Measurements from ENCODE around the gene SH3RF3.

The SH3RF3 gene

DNA sequence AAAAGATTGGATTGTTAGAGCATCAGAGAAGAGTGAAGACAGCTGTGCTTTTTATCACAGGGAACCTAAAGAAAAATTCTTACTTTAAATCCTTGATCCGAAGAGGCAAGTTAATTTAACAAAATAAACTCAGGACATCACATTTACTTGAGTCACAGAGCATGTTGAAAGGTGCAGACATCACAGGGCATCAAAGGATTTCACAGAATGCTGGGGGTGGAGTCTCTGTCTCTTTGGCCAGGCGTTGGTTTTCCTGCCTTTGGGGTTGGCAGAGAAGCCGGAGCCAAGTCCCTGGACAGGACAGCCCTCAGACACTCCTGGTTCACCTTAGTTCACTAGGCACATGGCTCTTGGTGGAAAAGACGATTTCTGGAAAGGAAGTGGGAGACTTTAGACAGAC, 56.3 kb downstream of the SH3RF3 start:
- DNase-seq = no peak

- DNase-seq = no peak
These were observed 57.0 kb downstream of the SH3RF3 start for GRCh38 chr2:109185821-109186570.

DNA sequence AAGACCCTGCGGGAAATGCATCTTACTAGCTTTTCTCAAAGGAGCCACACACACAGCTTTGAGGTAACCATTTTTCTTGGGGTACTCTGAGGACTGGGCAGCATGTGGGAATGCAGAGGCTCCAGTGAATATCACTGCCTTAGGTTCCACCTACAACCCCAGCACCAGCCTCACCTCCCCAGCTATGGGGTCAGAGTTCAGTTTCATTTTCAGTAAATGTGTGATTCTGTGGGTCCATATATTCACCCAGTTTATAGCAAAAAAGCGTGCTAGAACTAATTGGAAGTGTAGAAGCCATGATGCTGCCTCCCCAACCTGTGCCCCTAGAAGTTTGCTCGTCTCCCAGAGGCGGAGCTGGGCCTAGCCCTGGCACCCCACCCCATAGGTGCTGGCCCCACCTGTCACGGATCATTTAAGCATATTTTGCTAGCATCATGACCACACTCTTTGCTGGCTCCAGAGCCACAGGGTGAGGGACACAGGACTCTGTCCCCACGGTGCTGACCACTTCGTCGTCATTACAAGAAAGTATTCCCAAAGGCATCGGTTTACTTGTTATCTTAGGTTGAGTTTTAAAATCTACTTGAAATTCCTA, 57.7 kb downstream of the SH3RF3 start:
- no peak for DNase-seq

DNA sequence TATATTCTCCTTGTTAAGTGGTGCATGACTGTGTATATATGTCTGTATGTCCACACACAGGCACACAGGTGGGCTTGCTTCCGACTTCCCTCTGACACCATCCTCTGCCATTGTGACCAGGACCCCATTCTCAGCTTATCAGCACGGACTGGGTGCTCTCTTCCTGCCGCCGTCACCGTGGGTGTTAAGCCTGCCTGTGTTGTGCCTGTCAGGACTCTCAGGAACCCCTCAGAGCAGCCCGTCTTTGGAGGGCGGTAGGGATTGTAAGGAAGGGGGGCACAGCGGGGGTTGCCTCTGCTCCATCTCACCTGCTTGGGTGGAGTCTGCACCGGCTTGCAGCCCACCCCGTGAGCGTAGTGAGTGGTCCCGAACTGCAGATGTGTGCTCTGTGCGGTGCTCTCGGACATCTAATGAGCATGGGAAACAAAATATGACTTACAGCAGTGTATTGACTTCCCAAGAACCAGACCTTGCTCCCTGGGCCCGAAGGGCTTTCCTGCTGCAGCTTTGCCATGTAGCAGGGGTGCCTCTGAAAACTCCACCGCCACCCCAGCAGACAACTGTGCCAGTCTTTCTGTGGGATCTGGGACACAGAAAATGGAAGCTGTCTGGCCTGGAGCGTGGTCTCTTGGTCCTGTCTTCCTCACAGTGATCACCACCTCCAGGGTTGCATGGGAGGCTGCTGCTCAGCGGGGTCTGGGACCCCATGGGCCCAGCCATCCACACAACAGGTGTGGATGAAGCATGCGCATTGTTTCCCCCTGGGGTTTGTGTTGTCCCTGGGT, 58.9 kb downstream of the SH3RF3 start:
- DNase-seq = no peak

- DNase-seq = no peak
These were observed 59.5 kb downstream of the SH3RF3 start for GRCh38 chr2:109188496-109188890.

DNA sequence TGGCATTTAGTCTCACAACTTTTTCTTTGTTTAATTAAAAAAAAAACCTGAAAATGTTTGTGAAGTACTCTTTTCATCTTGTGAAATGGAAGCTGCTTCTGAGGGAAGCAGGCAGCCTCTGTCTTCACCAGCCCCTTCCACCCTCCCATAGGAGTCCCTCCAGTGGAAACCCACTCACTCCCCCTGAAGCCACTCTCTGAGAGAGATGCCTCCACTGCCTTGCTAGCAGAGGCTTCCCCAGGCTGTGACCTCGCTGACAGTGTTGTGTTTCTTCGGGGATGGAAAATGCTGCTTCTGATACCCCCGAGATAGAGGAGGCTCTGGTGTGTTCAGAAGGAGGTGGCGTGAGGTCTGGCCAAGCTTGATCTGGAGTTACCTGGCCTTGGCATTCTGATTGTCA, 59.9 kb downstream of the SH3RF3 start:
- no peak for DNase-seq

- DNase-seq = no peak
These were observed 60.7 kb downstream of the SH3RF3 start for GRCh38 chr2:109189751-109190150.

DNA sequence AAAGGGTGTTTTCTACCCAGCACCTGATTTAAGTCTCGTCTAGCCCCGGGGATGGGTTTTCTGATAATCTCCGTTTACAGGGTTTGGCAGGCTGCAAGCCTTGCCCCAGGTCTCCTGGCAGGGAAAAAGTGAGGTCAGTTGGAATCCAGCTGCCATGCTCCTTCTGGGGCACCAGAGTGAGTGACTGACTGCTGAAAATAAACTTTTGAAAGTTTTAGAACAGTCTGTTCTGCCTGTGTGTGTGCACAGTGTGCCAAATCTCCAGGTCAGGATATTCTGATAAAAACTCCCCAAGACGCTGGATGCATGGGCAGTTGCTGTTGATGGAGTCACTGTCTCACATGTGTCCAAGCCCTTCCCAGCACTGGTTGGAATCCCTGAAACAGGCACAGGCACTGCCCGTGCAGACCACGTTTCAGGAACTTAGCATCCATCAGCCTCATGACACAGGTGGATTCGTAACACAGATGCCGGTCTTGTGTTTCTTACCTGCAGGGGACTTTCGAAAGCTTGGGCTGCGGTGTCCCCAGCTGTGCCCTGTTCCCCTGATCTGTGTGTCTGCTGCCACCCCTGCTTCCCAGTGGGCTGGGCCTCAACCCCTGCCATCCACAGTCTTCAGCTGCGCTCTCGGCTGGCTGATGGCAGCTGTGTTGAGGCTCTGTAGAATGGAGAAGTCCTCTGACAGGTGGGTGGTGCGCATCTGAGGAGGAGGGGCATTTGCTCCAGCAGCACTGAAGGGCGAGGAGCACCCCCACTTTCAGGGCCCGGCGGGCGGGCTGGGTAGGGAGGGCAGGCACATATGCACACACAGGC, 65.0 kb downstream of the SH3RF3 start:
- DNase-seq = no peak

DNA sequence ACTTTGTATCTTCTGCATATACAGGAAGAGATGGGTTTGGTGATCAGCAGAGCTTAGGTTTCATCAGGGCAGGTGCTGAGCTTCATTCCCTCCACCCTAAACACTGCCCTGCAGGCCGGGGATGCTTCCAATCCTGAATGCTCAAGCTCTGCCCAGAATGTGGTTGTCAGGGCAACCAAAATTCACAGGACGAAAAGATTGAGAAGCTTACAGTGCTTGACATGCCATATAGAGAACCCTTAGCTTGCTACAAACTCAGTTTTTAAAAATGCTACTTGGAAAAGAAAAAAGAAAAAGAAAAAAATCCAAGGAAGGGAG, 65.6 kb downstream of the SH3RF3 start:
- no peak for DNase-seq

GRCh38 chr2:109195193-109196045, 66.4 kb downstream of the SH3RF3 start:
- DNase-seq = no peak

DNA sequence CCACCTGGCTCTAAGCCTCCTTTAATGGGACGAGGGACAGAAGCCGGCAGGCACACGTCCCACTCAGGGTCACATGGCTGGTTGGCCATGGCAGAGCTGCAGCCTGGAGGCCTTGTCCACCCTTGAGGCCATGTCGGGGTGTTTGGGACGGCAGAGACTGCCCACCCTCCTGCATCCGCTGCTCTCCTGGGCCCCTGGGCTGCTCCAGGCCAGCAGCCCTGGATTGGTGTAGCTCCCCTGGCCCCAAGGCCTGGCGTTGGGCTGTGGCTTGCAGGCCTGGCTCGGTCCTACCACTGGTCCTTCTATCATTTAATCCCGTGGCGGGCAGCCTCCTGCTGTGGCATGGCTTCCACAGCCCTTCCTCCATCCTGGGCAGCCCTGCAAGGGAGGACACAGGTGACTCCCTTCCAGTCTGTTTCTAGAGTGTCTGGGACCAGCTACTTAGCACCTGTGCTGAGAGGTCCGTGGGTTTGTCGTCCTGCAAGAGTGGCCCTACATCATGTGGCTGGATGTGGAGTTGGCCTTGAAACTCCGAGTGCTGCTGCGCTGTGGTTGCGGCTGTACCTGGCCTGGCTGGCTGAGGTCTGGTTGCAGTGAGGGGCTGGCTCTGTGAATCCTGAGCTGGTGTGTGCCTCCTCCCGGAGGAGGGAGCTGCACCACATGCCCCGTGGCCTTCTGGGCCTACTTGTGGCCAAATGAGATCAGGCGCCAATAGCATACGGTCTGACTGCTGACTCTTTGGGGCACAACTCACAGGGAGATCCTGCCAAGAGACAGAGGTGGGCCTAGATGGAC, 67.3 kb downstream of the SH3RF3 start:
- DNase-seq = no peak

GRCh38 chr2:109197491-109198418, 68.8 kb downstream of the SH3RF3 start:
- DNase-seq = no peak

DNA sequence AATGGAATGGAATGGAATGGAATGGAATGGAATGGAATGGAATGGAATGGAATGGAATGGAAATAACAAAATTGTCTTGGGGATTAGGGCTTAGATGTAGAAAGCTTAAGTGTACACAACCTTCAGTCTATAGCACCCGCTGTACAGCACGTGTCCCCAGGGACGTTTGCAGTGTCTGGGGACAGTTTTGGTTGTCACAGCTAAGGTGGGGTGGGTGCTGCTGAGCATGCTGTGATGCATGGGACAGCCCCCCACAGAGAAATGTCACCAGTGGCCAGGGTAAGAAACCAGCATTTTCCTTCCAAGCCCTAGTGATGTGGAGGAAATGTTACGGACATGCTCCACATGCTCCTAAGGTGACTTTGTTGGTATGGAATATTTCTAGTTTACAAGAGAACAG, 70.8 kb downstream of the SH3RF3 start:
- DNase-seq = no peak

- DNase-seq = no peak
These were observed 71.8 kb downstream of the SH3RF3 start for GRCh38 chr2:109200616-109201464.

DNA sequence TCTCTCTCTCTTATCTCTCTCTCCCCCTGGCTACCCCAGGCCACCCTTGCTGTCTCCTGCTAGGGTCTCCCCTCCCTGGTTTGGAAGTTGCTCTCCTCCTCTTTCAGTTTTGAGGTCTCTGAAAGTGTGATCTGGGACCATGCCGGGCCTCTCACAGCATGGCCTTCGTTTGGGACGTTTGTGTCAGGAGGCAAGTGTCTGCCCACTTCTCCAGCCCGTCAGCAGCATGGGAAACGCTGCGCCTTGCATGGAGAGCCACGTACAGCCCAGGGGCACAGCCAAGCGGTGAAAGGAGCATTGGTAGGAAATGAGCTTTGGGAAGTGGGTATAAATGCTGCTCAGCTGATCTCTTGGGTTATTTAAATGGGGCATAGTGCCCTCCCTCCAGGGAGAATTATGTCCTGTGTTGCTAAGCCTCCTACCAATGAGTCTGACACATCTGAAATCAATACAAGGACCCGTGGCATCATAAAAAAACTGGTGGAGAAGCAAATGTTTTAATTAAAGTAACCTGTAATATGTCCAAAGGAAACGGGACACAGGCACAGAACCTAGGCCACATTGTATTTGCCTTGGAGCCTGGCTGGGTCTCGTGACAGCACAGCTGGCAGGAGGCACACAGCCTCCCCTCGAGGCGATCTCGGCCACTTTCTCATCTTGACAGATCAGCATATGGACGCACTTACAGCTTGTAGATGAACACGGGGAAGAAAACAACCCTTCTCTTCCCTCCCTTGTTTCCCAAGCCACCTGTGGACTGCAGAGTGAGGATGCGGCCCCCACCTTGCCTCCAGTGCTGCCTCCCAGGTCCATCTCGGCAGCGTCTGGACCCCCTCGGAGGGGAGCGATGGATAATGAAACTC, 72.7 kb downstream of the SH3RF3 start:
- DNase-seq = peak; percentile 70

DNA sequence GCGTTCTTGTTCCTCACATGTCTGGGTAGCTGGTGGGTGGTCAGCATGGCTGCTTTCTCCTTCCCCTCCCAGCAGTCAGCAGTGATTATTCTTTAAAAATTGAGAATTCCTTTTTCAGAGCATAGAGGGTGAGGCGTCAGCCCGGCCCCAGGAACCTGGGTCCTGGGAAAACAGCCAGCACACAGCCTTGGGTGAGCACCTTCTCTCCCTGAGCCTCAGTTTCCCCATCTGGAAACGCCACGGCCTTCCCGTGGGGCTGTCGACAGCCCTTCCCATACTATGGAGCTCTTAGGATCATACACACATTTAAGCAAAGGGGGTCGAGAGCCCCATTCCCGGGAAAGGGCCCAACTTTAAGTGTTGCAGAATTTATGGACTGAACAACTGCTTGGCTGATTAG, 73.5 kb downstream of the SH3RF3 start:
- DNase-seq = no peak

DNA sequence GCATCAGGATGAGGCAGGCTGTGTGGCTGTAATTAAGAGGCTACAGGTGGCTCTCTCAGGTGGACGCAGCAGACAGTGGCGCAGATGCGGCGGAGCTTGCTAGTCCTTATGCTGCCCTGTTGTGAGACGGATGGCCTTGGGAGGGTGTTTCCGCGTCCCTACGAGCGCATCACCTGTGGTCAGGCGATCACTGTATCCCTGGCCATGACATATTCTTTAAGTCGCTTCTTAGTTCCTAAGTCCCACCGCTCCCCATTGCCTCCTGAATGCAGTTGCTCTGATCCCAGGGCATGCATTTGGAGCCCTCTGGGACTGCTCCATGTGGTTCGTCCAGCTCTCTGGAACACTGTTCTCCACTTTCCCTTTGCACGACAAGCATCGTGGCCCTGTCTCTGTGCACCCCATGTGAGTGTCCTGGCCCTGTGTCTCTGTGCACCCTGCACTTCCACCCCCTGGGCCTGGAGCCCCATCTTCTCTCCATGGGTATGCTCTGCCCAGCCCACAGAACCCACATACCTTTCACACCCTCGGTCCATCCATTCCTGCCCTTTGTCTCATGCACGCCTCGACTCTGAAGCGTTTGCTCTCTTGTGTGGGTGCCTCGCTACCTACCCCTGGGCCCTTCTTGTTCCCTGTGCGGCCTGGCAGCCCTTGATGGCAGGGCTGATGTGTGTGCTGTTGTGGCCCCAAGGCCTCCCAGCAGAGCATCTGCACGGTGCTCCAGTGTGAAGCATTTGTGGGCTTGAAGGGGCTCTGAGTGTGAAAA, 74.4 kb downstream of the SH3RF3 start:
- DNase-seq = peak; percentile 7

- peak; percentile 15 for DNase-seq
These were observed 75.4 kb downstream of the SH3RF3 start for GRCh38 chr2:109204412-109204811.

All from NCI-H69 (cell line).